GM20000 (cell line): ENCODE measurements around the gene ADAMTSL1.

Experiments used
- DNase-seq: peaks from one replicate; pipeline ENCODE4 v3.0.0; 2012; ENCODE audit warnings: low spot score
- CTCF ChIP-seq: IDR thresholded peaks from 2 replicates; pipeline ENCODE4 v1.5.1; 2012; ENCODE audit warnings: mild to moderate bottlenecking, control low read depth; ENCODE audit errors: extremely low read depth, missing control alignments

ADAMTSL1 gene

DNA sequence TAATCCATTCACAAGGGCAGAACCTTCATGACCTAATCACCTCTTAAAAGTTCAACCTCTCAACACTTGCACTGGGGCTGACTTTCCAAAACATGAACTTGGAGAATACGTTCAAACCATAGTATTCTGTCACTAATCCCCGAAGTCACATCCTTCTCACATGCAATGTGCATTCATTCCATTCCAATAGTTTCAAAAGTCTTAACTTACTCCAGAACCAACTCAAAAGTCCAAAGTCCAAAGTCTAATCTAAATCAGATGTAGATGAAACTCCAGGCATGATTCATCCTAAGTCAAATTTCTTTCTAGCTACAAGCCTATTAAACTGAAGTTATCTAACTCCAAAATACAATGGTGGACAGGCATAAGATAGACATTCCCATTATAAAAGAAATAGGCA is 21.7 kb upstream of the ADAMTSL1 start:
- TF ChIP-seq CTCF, result no peak
- DNase-seq, result no peak

GRCh38 chr9:18456624-18457237 is 17.2 kb upstream of the ADAMTSL1 start:
- no peak for DNase-seq

DNA sequence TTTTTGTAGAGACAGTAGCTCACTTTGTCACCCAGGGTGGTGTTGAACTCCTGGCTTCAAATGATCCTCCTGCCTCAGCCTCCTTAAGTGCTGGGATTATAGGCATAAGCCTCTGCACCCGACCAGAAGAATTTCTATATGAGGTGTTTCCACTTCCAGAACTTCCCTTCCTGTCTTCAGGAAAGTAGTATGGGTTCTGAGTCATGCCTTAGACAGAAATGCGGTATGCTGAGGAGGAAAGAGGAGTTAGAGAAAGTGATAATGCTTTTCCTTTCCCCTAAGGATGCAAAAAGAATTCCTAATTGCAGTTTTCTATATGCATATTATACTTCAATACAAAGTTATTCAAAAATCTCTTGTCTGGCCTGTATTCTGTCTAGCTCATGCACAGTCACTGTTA is 16.4 kb upstream of the ADAMTSL1 start:
- no peak for DNase-seq
- TF ChIP-seq CTCF, result no peak

More at GRCh38 chr9:18456624-18457237, 17.2 kb upstream of the ADAMTSL1 start:
- TF ChIP-seq CTCF, result no peak

DNA sequence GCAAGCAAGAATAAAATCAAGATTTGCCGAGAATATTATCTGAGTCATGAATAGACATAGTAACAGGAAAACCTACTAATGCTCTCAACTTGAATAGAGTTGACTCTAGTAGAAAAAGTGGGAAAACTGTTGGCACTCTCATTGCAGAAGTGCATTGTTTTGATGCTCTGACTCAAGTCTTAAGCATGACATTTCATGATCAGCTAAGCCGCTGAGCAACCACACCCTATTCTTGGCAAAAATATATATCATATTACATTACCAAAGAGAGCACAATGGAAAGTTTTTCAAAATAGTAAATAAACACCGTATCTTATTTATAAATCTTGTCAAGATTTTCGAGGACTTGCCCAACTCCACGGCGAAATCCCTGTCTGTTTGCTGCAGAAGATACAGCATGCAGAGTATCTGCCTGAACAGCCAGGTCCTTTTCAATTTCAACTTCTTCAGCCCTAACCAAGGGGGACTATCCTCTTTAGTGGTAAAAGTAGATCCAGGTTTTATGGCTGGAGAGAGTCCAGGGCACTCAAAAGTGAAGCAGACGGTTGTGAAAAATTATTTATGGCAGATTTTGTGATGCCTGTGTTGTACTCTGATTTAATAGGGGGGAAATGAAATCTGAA is 13.9 kb upstream of the ADAMTSL1 start:
- no peak for TF ChIP-seq CTCF
- DNase-seq, result no peak

DNA sequence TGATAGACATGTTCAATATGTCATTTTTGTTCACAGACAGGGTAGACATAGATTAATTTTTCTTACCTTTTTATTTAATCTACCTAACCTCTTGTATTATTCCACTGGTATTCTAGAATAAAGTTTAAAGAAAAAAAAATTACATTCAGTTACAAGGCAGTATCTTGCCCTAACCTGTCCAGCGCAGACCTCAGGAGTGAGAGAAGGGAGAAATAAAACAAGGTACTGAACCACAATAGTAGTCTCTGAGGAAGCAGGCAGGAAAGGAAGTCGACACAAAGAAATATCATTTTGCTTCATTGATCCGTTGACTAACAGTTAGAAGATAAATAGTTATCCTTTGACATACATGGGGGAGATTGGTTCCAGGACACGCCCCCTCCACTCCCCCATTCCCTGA is 12.5 kb upstream of the ADAMTSL1 start:
- TF ChIP-seq CTCF, result no peak

DNA sequence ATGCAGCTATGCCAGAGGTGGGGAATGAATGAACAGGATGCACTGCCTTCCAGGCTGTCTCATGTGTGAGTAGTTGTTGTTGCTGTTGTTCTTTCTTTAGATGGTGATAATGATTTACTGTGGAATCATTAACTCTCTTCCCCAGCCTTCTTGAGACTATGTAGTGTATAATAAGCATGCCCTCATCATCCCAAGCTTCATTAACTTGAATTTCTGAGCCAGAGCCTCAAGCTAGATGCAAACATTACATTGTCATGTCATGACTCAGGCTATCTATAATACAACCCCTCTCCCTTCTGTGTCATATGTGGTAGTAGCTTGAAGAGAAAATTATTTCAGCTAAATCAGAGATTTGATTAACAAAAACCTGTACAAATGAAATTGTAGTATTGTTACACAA is 10.0 kb upstream of the ADAMTSL1 start:
- no peak for DNase-seq
- no peak for TF ChIP-seq CTCF

More for the DNA sequence above, 12.5 kb upstream of the ADAMTSL1 start:
- no peak for DNase-seq

- no peak for TF ChIP-seq CTCF
Observed at GRCh38 chr9:18466101-18466500, 7.9 kb upstream of the ADAMTSL1 start.

More at GRCh38 chr9:18466101-18466500, 7.9 kb upstream of the ADAMTSL1 start:
- no peak for DNase-seq
